Hematopoietic multipotent progenitor cell treated with erythropoietin and hydrocortisone succinate and interleukin-3 and kit ligand, for 15 days (in vitro differentiated cells): ENCODE results near the gene OLR1.
"Not testable (repeated sequence)": the region's sequence is repeated elsewhere in the genome, so short reads cannot be mapped to it uniquely, and the experiment has no call there.

Experiments
- DNase-seq: peaks from one replicate; pipeline ENCODE4 v3.0.0-alpha.2; 2015; ENCODE audit warnings: low spot score

Gene OLR1

GRCh38 chr12:10190558-10191388, 18.8 kb upstream of the OLR1 start:
- peak; percentile 55 for DNase-seq

GRCh38 chr12:10189653-10190052, 17.7 kb upstream of the OLR1 start:
- no peak for DNase-seq

- DNase-seq, result not testable (repeated sequence)
Observed at GRCh38 chr12:10186958-10187357, 15.0 kb upstream of the OLR1 start.

GRCh38 chr12:10186299-10186698, 14.4 kb upstream of the OLR1 start:
- no peak for DNase-seq

GRCh38 chr12:10184261-10184843, 12.4 kb upstream of the OLR1 start:
- no peak for DNase-seq

GRCh38 chr12:10182354-10183049, 10.6 kb upstream of the OLR1 start:
- no peak for DNase-seq

- no peak for DNase-seq
Observed at GRCh38 chr12:10179776-10180181, 7.8 kb upstream of the OLR1 start.

- DNase-seq, result no peak
Observed at GRCh38 chr12:10178821-10179220, 6.9 kb upstream of the OLR1 start, which contains the start of gene TMEM52B. TSS of gene TMEM52B (plus strand) at chr12:10179032. CDS start at chr12:10179575, 543 bp downstream.

GRCh38 chr12:10175846-10176636, 4.1 kb upstream of the OLR1 start:
- DNase-seq, result no peak

- no peak for DNase-seq
Observed at GRCh38 chr12:10174986-10175614, 3.2 kb upstream of the OLR1 start.

GRCh38 chr12:10170216-10170615, 1.7 kb downstream of the OLR1 start:
- no peak for DNase-seq

- no peak for DNase-seq
Observed at GRCh38 chr12:10169104-10169503, 2.8 kb downstream of the OLR1 start.

- DNase-seq, result no peak
Observed at GRCh38 chr12:10167599-10167998, 4.3 kb downstream of the OLR1 start.

GRCh38 chr12:10165421-10165820, 6.5 kb downstream of the OLR1 start:
- no peak for DNase-seq

GRCh38 chr12:10163084-10163483, 8.8 kb downstream of the OLR1 start:
- DNase-seq, result no peak

- no peak for DNase-seq
Observed at GRCh38 chr12:10160617-10161385, 11.1 kb downstream of the OLR1 start.

- DNase-seq, result no peak
Observed at GRCh38 chr12:10159280-10159679, 12.7 kb downstream of the OLR1 start.

GRCh38 chr12:10158406-10158805, 13.5 kb downstream of the OLR1 start:
- DNase-seq, result no peak

GRCh38 chr12:10155966-10156365, 16.0 kb downstream of the OLR1 start:
- DNase-seq, result no peak

GRCh38 chr12:10154145-10154496, 17.8 kb downstream of the OLR1 start:
- no peak for DNase-seq
